HG03159 (cell line): Measurements from ENCODE around the gene VGLL2.

Experiments
- ATAC-seq: cut with Tn5 transposase; IDR thresholded peaks from one replicate; pipeline ENCODE4 v1.9.1; 2021; ENCODE audit warnings: mild to moderate bottlenecking, moderate library complexity; ENCODE audit not compliant: unreplicated experiment

Gene VGLL2

DNA sequence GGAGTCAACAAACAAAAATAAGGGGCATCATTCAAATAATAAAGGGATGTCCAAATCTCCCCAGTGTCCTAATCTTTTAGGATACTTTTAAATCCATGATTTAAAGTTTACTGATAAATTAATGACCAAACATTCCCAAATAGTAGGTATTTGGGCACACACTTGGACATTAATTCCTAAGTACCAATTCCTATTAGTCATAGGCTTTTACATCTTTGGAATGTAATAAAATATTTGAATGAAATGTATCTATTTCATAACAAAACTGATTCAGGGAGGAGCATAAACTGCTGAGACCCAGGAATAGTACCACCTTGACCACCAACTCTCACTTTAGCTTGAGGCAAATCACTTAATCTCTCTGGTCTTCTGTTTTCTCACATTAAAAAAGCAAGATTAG, 44.3 kb downstream of the VGLL2 start:
- no peak for ATAC-seq

GRCh38 chr6:117311310-117311709, 46.0 kb downstream of the VGLL2 start:
- no peak for ATAC-seq

- ATAC-seq, result no peak
Measured at GRCh38 chr6:117311726-117312125, 46.4 kb downstream of the VGLL2 start.

DNA sequence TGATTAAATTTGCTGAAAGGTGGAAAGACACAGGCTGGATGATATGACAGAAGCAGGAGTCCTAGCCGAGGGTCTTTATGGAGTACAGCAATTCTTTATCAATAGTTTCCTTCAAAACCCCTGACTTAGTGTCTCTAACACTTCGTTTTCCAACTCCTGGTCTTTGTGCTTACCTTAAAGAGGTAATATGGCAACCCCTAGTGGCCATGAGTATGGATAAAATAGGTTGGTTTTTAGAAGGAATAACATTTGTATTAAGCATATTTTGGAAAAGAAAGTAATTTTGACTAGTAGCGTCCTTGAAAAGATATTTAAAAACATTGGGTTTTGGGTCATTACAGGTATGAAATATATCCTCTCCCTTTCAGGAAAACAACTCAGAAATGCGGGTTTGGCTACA, 51.9 kb downstream of the VGLL2 start:
- no peak for ATAC-seq
